HG03575 (cell line): ENCODE measurements around the gene PCBP3.
"Not testable (repeated sequence)": the region's sequence is repeated elsewhere in the genome, so short reads cannot be mapped to it uniquely, and the experiment has no call there.

Experiments
- ATAC-seq: cut with Tn5 transposase; IDR thresholded peaks from one replicate; pipeline ENCODE4 v1.9.1; 2021; ENCODE audit not compliant: unreplicated experiment, insufficient number of reproducible peaks, low FRiP score; ENCODE audit errors: extremely low read depth

Gene PCBP3

GRCh38 chr21:45715441-45715840 is 71.9 kb downstream of the PCBP3 start:
- no peak for ATAC-seq

GRCh38 chr21:45718413-45718812 is 74.9 kb downstream of the PCBP3 start:
- ATAC-seq = no peak

- no peak for ATAC-seq
Measured at GRCh38 chr21:45719177-45719802, 75.8 kb downstream of the PCBP3 start.

GRCh38 chr21:45720204-45720603 is 76.7 kb downstream of the PCBP3 start:
- not testable (repeated sequence) for ATAC-seq

GRCh38 chr21:45721671-45722070 is 78.1 kb downstream of the PCBP3 start:
- ATAC-seq = no peak

GRCh38 chr21:45723049-45723958 is 79.8 kb downstream of the PCBP3 start:
- ATAC-seq = no peak

GRCh38 chr21:45724345-45724961 is 80.9 kb downstream of the PCBP3 start:
- no peak for ATAC-seq

- no peak for ATAC-seq
Measured at GRCh38 chr21:45724994-45725843, 81.7 kb downstream of the PCBP3 start.

- ATAC-seq = no peak
Measured at GRCh38 chr21:45725844-45726200, 82.3 kb downstream of the PCBP3 start.

GRCh38 chr21:45726438-45726837 is 82.9 kb downstream of the PCBP3 start:
- no peak for ATAC-seq

GRCh38 chr21:45727390-45727789 is 83.9 kb downstream of the PCBP3 start:
- ATAC-seq = no peak

GRCh38 chr21:45735259-45736000 is 91.9 kb downstream of the PCBP3 start:
- no peak for ATAC-seq

GRCh38 chr21:45736042-45736689 is 92.6 kb downstream of the PCBP3 start:
- ATAC-seq = no peak

GRCh38 chr21:45736690-45737484 is 93.4 kb downstream of the PCBP3 start:
- no peak for ATAC-seq

- no peak for ATAC-seq
Measured at GRCh38 chr21:45737485-45738166, 94.1 kb downstream of the PCBP3 start.

GRCh38 chr21:45739218-45740087 is 95.9 kb downstream of the PCBP3 start:
- ATAC-seq = no peak
